ENCODE measurements around the gene HEXB. TPM values are rescaled to one million over a fixed set of nuclear protein-coding genes. Genes with fewer than 3 reads are reported as not detected.

Gene HEXB
- total and polyA plus RNA-seq, 2 of the 13 experiments (the other 11 are each of a cell fraction or from before 2014, with no cell fraction given), result 100 to 104 TPM

GRCh38 chr5:74640450-74640953, 44.5 kb upstream of the HEXB start, which contains the start of gene ENC1 (continued):
- TF ChIP-seq AFF4 (CRISPR knock-in tag; IDR thresholded peaks at IDR 0.05) (peak; percentile 96), IRF9 (CRISPR knock-in tag; IDR thresholded peaks at IDR 0.05; ENCODE audit: borderline replicate concordance) (peak; percentile 79), PCBP1 (IDR thresholded peaks at IDR 0.05; ENCODE audit: borderline replicate concordance, low read depth, low read length) (no peak), ISX (CRISPR knock-in tag; conservative IDR thresholded peaks at IDR 0.05) (no peak), CBFB (CRISPR knock-in tag; IDR thresholded peaks at IDR 0.05) (no peak), SOX13 (IDR thresholded peaks at IDR 0.05) (peak; percentile 54), SOX13 (CRISPR knock-in tag; conservative IDR thresholded peaks at IDR 0.05 in 1 of 2, IDR thresholded peaks at IDR 0.05 in 1 of 2) (peak in 1 of 2 experiments; percentile 80; a peak in 1 of 4 replicates), AGO1 (IDR thresholded peaks at IDR 0.05; ENCODE audit: low read depth, low read length, poor library complexity, severe bottlenecking) (no peak), TFE3 (CRISPR knock-in tag; IDR thresholded peaks at IDR 0.05) (peak; percentile 72; the same call in 1 of the 2 replicates), ZC3H4 (CRISPR knock-in tag; IDR thresholded peaks at IDR 0.05; ENCODE audit: borderline replicate concordance) (0 out of 2 replicates have a peak, but pooled peaks have one; percentile 46), ZSCAN9 (CRISPR knock-in tag; IDR thresholded peaks at IDR 0.05; ENCODE audit: borderline replicate concordance) (peak; percentile 53; the same call in 1 of the 2 replicates), IRF1 (CRISPR knock-in tag; IDR thresholded peaks at IDR 0.05; ENCODE audit: low read depth) (no peak), AHR (CRISPR knock-in tag; IDR thresholded peaks at IDR 0.05) (no peak; the same call in 1 of the 2 replicates), SP5 (CRISPR knock-in tag; IDR thresholded peaks at IDR 0.05; ENCODE audit: borderline replicate concordance, low read depth) (peak; percentile 87), RFXANK (CRISPR knock-in tag; IDR thresholded peaks at IDR 0.05) (peak; percentile 83; the same call in 1 of the 2 replicates), MXD4 (CRISPR knock-in tag; IDR thresholded peaks at IDR 0.05) (peak; percentile 45; the same call in 1 of the 2 replicates), ZNF44 (CRISPR knock-in tag; IDR thresholded peaks at IDR 0.05) (0 out of 2 replicates have a peak, but pooled peaks have one; percentile 44), MXD1 (CRISPR knock-in tag; IDR thresholded peaks at IDR 0.05) (peak; percentile 62; the same call in 1 of the 2 replicates), TBX3 (IDR thresholded peaks at IDR 0.05; ENCODE audit: borderline replicate concordance) (peak; percentile 10; the same call in 1 of the 2 replicates), NFRKB (IDR thresholded peaks at IDR 0.05) (no peak), ZMAT3 (CRISPR knock-in tag; conservative IDR thresholded peaks at IDR 0.05) (peak; percentile 81; the same call in 1 of the 2 replicates), CHCHD3 (CRISPR knock-in tag; IDR thresholded peaks at IDR 0.05) (peak; percentile 97)

Data from HepG2 (cell line).